Umbilical cord (tissue), 2 donors: ENCODE results near the gene PNMA6E. TPM values are rescaled to one million over a fixed set of nuclear protein-coding genes. Genes with fewer than 3 reads are reported as not detected.
A peak's percentile ranks its signal among the peaks of the same experiment; 100 is the strongest.

ENCODE experiments used
- DNase-seq: peaks from one replicate; pipeline ENCODE4 v3.0.0-alpha.2; 2015; ENCODE audit warnings: low spot score
- total RNA-seq: library from RNA; depleted of rRNA; stranded (reverse); fragments of >200 nt; gene quantifications from one replicate; pipeline ENCODE4 v1.2.3, GENCODE V29; 2014; ENCODE audit warnings: low replicate concordance; ENCODE audit not compliant: insufficient read depth

The PNMA6E gene
- not detected for total RNA-seq

- DNase-seq = no peak
Observed at GRCh38 chrX:153401133-153401764, at the start of gene PNMA6E. Gene PNMA6E, minus strand, starts transcription at chrX:153401350. Its CDS starts 2,501 bp downstream, at chrX:153398849.

GRCh38 chrX:153450949-153451277, 49.8 kb upstream of the PNMA6E start:
- no peak for DNase-seq

DNA sequence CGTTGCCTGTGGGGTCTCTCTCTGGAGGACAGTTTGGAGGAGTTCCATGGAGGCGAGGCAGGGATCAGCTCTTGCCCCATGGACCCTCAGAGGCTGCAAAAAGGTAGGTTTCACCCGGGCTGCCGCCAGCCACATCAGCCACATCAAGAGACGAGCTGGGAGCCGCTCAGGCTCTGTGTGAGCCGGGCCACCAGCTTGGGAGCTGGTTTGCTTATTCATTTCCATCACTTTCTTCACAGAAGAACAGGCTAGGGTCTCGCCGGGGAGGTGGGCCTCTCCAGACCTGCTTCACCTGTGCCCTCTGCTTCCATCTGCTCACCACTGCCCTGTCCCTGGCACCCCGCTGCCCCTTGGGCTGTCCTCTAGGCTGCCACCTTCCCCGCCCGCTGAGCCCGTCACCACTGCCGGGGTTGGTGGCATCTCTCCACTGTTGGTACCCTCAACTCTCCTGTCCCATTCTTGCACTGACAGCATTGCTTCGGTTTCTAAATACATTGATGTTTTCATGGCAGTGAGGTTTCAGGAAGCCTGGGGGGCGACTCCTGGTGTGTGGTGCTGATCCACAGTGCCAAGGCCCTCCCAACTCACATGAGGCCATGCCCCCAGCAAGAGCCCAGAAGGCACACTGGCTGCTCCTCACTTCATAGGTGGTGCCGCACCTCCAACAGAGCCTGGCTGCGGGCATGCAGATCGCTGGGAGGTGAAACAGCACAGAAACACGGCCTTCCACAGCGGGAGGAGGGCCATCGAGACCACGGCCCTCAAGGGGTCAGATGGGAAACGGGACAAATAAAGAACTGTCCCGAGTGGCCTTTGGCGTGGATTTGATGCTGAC, 49.2 kb upstream of the PNMA6E start:
- no peak for DNase-seq

DNA sequence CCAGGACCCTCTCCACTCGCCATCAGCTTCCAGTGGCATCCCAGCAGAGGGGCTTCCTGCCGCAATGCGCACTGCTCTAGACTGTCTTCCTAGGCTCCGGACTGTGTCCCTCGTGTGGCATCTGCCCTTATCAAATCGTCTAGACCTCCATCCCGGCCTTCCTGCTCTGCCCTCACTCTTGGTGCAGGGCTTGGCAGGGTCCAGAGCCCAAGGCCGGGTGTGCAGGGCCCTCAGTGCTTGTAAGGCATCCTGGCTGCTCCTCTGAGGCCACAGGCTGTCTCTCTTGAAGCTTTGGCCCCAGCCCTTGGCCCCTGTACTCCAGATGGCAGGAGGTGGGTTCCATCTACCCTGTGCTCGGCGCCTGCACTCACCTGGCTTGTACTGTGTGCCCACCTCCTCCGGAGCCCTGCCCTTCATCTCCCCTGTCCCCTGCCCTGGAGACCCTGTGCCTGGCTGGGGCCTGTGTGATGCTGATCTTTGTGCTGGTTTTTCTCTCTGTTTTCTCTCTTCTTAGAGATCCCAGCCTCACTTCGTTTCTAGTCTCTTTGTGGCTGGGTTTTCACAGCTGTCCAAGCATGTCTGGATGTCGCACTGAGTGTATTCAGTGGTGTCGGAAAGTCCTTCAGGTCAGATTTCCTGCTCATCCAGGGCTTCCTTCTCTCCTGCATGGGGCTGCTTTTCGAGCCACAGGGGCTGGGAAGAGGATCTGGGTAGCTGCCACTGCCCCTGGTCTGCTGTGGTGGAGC, 48.4 kb upstream of the PNMA6E start:
- no peak for DNase-seq

- DNase-seq = no peak
Observed at GRCh38 chrX:153448556-153449367, 47.6 kb upstream of the PNMA6E start.

GRCh38 chrX:153447581-153447960, 46.4 kb upstream of the PNMA6E start:
- DNase-seq = no peak

DNA sequence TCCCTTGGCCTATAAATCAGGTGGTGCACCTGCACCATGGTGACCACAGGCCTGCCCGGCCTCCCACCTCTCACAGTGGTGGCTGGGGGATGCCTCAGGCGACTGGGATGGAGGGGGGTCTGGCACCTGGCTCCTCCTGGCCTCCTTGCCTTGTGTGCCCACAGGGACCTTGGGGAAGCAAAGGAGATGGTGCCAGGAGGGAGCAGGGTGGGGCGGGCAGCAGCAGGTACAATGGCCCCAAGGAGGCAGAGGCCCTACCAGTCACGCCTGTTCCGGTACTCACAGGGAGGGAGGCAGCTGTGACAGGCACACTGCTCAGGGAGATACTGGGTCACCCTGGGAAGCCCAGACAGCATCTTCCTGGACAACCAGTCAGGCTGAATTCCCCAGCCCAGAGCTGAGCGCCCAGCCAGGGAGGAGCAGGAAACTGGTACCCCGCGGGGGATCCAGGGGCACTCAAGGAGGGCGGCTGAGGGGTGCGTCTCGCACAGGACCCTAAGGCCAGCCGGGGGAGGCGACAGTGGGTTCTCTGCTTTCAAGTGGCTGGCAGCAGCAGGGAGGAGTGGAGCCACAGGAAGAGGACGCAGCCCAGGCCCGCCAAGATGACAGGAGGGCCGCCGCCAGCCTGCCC, 45.9 kb upstream of the PNMA6E start:
- DNase-seq = no peak

GRCh38 chrX:153446636-153446936, 45.4 kb upstream of the PNMA6E start:
- no peak for DNase-seq

- DNase-seq = no peak
Observed at GRCh38 chrX:153445856-153446635, 44.9 kb upstream of the PNMA6E start, which contains the start of gene TREX2. Gene TREX2, minus strand, starts transcription at chrX:153446056. Its CDS starts 626 bp downstream, at chrX:153445430.

GRCh38 chrX:153445106-153445855, 44.1 kb upstream of the PNMA6E start:
- DNase-seq = no peak

GRCh38 chrX:153444333-153445011, 43.3 kb upstream of the PNMA6E start:
- no peak for DNase-seq

- no peak for DNase-seq
Observed at GRCh38 chrX:153443476-153444332, 42.6 kb upstream of the PNMA6E start.

- no peak for DNase-seq
Observed at GRCh38 chrX:153442463-153442862, 41.3 kb upstream of the PNMA6E start.

GRCh38 chrX:153441981-153442380, 40.8 kb upstream of the PNMA6E start:
- DNase-seq = peak; percentile 13

GRCh38 chrX:153441296-153441695, 40.1 kb upstream of the PNMA6E start:
- no peak for DNase-seq

- no peak for DNase-seq
Observed at GRCh38 chrX:153440556-153441135, 39.5 kb upstream of the PNMA6E start.

- no peak for DNase-seq
Observed at GRCh38 chrX:153439977-153440376, 38.8 kb upstream of the PNMA6E start.

- DNase-seq = peak; percentile 26
Observed at GRCh38 chrX:153438532-153438931, 37.4 kb upstream of the PNMA6E start.
